Body of pancreas (tissue), 4 donors: Measurements from ENCODE around the gene CABP1.

ENCODE experiments used
- CTCF ChIP-seq, 7 experiments: fragments of 450-650 bp in 4 of 7; fragments of 200-600 bp in 3 of 7; sonication (generic) in 3 of 7; IDR thresholded peaks; one replicate each; pipeline ENCODE4 v1.5.1; 2016 to 2019; ENCODE audit warnings: antibody characterized with exemption in 7 of 7
- POLR2A ChIP-seq, 3 donors: fragments of 450-650 bp; IDR thresholded peaks; one replicate each; pipeline ENCODE4 v1.6.1; 2016; ENCODE audit warnings: antibody characterized with exemption in 3 of 3, mild to moderate bottlenecking in 2 of 3

- TF ChIP-seq CTCF (IDR thresholded peaks at IDR 0.05) = no peak
- no peak for TF ChIP-seq POLR2A (IDR thresholded peaks at IDR 0.05)
Observed at GRCh38 chr12:120650233-120650690, 9.8 kb downstream of the CABP1 start.
